GM21528 (cell line): ENCODE results near the gene CEP63.
"Not testable (repeated sequence)": the region's sequence is repeated elsewhere in the genome, so short reads cannot be mapped to it uniquely, and the experiment has no call there.

ENCODE experiments used
- ATAC-seq: cut with Tn5 transposase; IDR thresholded peaks from one replicate; pipeline ENCODE4 v1.9.1; 2021; ENCODE audit warnings: mild to moderate bottlenecking, moderate library complexity; ENCODE audit not compliant: unreplicated experiment, low FRiP score

The CEP63 gene

DNA sequence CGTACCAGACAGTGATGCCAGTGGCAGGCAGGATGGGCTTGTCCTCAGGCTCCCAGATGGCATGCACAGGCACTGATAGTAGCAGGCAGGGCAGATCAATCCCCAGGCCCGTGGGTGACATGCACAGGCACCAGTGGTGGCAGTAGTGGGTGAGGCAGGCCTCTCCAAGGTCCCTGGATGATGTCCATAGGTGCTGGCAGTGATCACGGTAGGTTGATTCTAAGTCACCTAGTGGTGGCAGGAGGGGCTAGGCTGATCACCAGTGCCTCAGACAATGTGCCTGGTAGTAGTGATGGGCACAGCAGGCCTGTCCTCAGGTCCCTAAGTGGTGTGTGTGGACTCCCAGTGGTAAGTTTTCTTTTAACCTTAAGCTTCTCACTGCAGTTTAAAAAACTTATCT lies 19.6 kb downstream of the CEP63 start:
- ATAC-seq = no peak

GRCh38 chr3:134511500-134511899 lies 25.6 kb downstream of the CEP63 start:
- no peak for ATAC-seq

GRCh38 chr3:134516905-134517304 lies 31.0 kb downstream of the CEP63 start:
- no peak for ATAC-seq

DNA sequence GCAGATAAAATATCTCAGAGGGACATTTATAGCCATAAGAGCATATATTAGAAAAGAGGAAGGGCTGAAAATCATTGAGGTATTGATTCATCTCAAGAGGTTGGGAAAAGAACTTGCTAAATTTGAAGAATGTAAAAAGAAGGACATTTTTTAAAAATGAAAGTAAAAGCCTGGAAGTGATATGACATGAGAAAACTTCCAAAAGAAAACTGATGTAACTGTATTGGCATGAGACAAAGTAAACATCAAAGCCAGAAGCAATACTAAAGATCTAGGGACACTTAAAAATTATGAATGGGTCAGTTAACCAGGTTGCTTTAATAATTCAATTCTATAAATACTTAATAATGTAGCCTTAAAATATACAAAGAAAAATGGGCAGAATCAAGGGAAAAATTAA lies 31.9 kb downstream of the CEP63 start:
- no peak for ATAC-seq

DNA sequence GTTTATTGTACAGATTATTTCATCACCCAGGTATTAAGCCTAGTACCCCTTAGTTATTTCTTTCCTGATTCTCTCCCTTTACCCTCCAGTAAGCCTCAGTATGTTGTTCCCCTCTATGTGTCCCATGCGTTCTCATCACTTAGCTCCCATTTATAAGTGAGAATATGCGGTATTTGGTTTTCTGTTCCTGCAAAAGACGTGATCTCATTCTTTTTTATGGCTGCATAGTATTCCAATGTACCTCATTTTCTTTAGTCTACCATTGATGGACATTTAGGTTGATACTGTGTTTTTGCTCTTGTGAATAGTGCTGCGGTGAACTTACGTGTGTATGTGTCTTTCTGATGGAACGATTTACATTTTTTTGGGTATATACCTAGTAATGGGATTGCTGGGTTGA lies 36.7 kb downstream of the CEP63 start:
- no peak for ATAC-seq

DNA sequence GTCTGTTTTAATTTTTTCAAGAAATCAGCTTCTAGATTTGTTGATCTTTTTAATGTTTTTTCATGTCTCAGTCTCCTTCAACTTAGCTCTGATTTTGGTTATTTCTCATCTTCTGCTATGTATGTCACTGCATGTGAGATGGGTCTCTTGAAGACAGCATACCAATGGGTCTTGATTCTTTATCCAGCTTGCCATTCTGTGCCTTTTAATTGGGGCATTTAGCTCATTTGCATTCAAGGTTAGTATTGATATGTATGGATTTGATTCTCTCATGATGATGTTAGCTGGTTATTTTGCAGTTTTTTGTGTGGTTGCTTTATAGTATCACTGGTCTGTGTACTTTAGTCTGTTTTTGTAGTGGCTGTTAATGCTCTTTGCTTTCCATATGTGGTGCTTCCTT lies 39.4 kb downstream of the CEP63 start:
- ATAC-seq = no peak

- no peak for ATAC-seq
These were observed 40.5 kb downstream of the CEP63 start for GRCh38 chr3:134526319-134526718.

GRCh38 chr3:134527037-134527436 lies 41.2 kb downstream of the CEP63 start:
- ATAC-seq = no peak

DNA sequence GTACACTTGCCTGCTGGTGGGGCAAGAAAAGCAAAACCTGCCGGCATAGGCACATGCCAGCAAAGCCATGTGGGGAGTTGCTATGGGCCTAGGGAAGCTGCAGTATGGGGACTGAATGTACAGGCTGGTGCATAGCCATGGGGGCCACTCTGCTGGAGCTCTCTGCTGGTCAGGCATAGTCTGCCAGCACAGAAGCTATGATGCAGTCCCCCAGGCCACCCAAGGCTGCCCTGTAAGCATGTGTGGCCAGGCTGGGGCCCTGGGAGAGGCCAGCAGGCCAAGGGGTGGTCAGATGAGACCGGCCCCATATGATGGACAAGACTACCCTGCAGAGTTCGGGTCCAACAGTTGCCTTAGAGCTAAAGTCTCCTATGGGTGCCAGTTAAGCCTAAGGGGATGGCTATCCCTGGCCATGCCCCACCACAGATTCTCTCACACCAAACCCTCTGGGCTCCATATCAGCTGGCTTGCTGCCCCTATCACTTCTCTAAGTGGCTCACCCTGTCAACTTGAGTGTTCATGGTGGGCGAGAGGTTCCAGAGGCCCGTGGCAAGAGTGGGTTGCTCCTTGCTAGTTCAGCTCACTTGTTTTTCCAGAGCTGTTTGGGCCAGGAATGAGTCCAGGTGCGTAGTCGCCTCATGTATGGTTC lies 41.8 kb downstream of the CEP63 start:
- ATAC-seq = no peak

DNA sequence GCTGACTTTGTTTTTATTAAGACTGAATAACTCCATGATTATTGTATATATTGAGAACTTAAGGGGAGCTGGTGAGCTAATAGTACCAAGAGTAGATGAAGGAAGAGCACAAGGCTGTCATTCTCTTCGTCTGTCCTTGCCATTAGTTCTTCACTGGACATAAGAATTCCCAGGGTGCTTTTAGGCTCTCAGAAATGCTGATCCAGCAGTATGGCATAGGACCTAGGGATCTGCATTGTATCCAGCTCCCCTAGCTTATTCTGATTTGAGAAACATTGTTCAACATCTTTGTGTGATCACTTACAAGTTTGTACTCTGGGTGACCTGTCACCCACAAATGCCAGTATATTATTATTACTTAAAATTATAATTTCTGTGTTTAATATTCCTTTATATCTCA lies 47.6 kb downstream of the CEP63 start:
- no peak for ATAC-seq

- ATAC-seq = no peak
These were observed 49.5 kb downstream of the CEP63 start for GRCh38 chr3:134535186-134535970.

- no peak for ATAC-seq
These were observed 50.9 kb downstream of the CEP63 start for GRCh38 chr3:134536781-134537180.

DNA sequence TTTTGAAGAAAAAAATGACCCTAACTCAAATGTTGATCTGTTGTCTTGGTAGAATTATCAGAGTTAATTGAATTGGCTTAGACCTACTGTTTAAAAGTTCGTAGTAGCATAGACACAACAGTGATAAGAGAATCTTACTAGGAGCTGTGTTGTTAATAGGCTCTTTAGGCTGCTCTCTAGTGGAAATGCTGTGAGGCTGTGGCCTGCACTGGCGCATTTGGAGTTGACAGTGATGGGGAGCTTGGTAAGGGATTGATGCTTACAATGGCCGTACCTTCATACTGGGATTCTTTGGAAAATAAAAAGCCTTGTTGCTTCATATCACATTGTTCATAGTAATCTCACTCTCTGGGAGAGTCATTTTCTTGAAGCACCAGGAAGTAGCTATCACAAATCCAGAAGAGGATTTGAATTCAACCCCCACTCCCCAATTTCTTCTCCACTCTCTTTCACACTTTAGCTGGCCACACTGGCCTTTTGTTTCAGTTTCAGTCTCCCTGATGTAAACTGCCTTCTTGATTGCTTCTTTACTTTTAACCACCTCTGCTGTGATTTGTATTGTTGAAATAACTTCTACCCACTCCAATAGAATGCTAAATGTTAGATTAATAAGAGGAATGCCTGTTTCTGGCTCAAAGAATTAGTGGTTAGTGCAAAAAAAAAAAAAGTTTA lies 56.6 kb downstream of the CEP63 start:
- ATAC-seq = no peak

DNA sequence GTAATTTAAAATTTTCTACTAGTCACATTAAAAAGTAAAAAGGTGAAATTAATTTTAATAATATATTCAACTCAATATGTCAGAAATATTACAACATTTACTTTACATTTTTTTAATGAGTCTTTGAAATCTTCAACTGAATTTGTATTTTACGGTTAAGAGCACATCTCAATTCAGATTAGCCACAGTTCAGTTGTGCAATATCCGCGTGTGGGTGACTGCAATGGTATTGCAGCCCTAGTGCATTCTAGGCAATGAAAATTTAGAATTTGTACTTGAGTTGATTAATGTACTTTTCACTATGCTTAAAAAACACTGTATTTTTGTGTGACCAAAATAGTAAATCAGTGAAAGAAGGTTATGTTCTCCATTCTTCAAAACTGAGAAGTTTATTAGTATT lies 57.3 kb downstream of the CEP63 start:
- no peak for ATAC-seq

DNA sequence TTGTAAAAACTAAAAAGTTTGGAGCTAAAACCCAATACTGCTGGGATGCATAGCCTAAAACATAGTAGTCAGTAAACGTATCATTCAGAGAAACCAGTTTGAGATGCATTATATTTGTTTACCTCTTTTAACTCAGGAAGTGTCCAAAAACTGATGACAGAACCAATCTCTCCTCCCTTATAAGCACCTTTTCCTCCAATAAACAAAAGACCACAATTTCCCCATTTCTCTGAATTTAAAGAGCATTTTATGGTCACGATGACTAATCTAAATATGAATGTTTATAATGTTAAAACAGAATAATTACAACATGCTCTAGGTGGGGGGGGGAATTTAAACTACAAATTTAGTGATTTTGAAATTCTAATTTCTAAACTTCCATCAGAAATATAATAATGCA lies 58.5 kb downstream of the CEP63 start:
- ATAC-seq = no peak

DNA sequence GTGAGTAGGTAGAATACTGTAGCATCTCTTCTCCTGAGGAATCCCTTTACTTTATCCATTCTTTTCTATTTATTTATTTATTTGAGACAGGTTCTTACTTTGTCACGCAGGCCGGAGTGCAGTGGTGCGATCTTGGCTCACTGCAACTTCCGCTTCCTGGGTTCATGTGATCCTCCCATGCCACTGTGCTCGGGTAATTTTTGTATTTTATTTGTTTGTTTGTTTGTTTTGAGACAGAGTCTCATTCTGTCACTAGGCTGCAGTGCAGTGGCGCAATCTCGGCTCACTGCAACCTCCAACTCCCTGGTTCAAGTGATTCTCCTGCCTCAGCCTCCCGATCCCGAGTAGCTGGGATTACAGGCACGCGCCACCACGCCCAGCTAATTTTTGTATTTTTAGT lies 58.9 kb downstream of the CEP63 start:
- not testable (repeated sequence) for ATAC-seq

DNA sequence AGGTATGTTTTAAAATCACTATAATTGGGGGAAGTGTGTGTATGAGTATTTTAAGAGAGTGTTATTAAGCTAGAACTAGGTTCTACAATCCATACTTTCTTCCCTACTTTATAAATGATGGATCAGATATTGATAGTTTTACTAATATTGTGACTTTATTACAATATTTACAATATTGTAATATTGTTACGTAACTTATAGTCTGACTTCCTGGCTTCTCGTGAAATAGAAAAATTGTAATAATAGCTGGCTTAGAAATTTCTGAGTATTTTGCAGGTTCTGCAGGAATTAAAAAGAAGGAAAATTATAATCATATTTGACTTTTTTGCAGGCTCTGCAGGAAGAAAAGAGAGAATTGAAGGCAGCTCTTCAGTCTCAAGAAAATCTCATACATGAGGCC lies 60.0 kb downstream of the CEP63 start:
- ATAC-seq = no peak

GRCh38 chr3:134552784-134553183 lies 66.9 kb downstream of the CEP63 start:
- ATAC-seq = no peak

DNA sequence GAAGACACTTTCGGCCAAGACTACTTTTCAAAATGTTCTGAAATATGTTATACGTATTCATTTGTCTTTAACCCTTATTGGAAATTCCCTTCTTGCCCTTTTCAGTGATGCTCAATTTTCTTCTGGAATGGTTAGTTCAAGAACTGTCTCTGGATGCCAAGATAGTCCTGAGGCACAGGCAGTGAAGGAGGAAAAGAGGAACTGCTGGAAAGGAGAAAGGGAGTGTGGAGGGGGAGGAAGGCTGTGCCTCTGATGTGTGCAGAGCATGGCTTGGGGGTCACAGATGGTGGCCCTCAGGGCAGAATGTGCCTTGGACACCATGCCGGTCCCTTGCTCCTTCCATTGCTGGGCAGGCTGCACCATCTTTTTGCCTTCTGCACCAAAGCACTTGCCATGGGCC lies 73.7 kb downstream of the CEP63 start:
- ATAC-seq = no peak

GRCh38 chr3:134562055-134562454 lies 76.2 kb downstream of the CEP63 start:
- no peak for ATAC-seq

GRCh38 chr3:134563601-134564000 lies 77.7 kb downstream of the CEP63 start:
- ATAC-seq = no peak

GRCh38 chr3:134564991-134565390 lies 79.1 kb downstream of the CEP63 start:
- ATAC-seq = no peak
